Stimulated activated naive B cell treated with anti-CD40 and anti-IgM and Interleukin-4, amounts not matched to agents 10 μg/mL and 1 μg/mL and 100 μg/mL, for 72 hours (primary cell): ENCODE measurements around the gene AKAP8L.

Source experiments
- ATAC-seq, 2 donors: fragments of 150-1000 bp; cut with Tn5 transposase; replicated peaks; 2 replicates each; pipeline ENCODE4 v1.10.0; 2021; ENCODE audit warnings: moderate library complexity in 1 of 2
- DNase-seq: peaks from one replicate; pipeline ENCODE4 v3.0.0; 2021
- H3K27ac Mint-ChIP-seq: one replicate; pipeline ENCODE4 v1.8.0; 2022; ENCODE audit warnings: mild to moderate bottlenecking, mixed read lengths
- H3K27me3 Mint-ChIP-seq, 2 donors: one replicate each; pipeline ENCODE4 v1.8.0; 2022; ENCODE audit warnings: mixed read lengths in 2 of 2
- H3K36me3 Mint-ChIP-seq, 2 donors: one replicate each; pipeline ENCODE4 v1.8.0; 2022; ENCODE audit warnings: mixed read lengths in 2 of 2, mild to moderate bottlenecking in 1 of 2
- H3K4me1 Mint-ChIP-seq, 2 donors: one replicate each; pipeline ENCODE4 v1.8.0; 2022; ENCODE audit warnings: mixed read lengths in 2 of 2, mild to moderate bottlenecking in 1 of 2
- H3K4me3 Mint-ChIP-seq, 2 donors: one replicate each; pipeline ENCODE4 v1.8.0; 2022; ENCODE audit warnings: mild to moderate bottlenecking in 2 of 2, mixed read lengths in 2 of 2, moderate library complexity in 1 of 2
- H3K9me3 Mint-ChIP-seq, 2 donors: one replicate each; pipeline ENCODE4 v1.8.0; 2022; ENCODE audit warnings: mixed read lengths in 2 of 2, mild to moderate bottlenecking in 1 of 2

Gene AKAP8L, protein sequence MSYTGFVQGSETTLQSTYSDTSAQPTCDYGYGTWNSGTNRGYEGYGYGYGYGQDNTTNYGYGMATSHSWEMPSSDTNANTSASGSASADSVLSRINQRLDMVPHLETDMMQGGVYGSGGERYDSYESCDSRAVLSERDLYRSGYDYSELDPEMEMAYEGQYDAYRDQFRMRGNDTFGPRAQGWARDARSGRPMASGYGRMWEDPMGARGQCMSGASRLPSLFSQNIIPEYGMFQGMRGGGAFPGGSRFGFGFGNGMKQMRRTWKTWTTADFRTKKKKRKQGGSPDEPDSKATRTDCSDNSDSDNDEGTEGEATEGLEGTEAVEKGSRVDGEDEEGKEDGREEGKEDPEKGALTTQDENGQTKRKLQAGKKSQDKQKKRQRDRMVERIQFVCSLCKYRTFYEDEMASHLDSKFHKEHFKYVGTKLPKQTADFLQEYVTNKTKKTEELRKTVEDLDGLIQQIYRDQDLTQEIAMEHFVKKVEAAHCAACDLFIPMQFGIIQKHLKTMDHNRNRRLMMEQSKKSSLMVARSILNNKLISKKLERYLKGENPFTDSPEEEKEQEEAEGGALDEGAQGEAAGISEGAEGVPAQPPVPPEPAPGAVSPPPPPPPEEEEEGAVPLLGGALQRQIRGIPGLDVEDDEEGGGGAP

GRCh38 chr19:15418579-15419412 is at the start of gene AKAP8L:
Gene AKAP8L (minus strand): TSS chr19:15418988. CDS start chr19:15418923, 65 bp downstream.
- H3K4me1 Mint-ChIP-seq = peaks cover 24 to 39% of the 10 kb centered on the region in 2 donors
- DNase-seq (peak; percentile 99), ATAC-seq (peak; percentile 96)
- H3K9me3 Mint-ChIP-seq = peaks cover 2 to 3% of the 10 kb centered on the region in 2 donors
- no peaks in the 10 kb centered on the region for H3K27me3 Mint-ChIP-seq
- H3K4me3 Mint-ChIP-seq = peak within 1 kb of the TSS; percentile 98 to 99
- peaks cover 33 to 42% of the 10 kb centered on the region in 2 donors for H3K36me3 Mint-ChIP-seq
- H3K27ac Mint-ChIP-seq = peak within 1 kb of the TSS; percentile 100

GRCh38 chr19:15467734-15468214 is 49.0 kb upstream of the AKAP8L start:
- H3K36me3 Mint-ChIP-seq = peaks cover 0 to 14% of the 10 kb centered on the region in 2 donors
- H3K27ac Mint-ChIP-seq = peak overlapping the region; percentile 32
- H3K27me3 Mint-ChIP-seq = peaks cover 28 to 35% of the 10 kb centered on the region in 2 donors
- no peaks in the 10 kb centered on the region for H3K9me3 Mint-ChIP-seq
- DNase-seq (no peak), ATAC-seq (no peak)
- H3K4me1 Mint-ChIP-seq = peaks cover 36 to 53% of the 10 kb centered on the region in 2 donors
- H3K4me3 Mint-ChIP-seq = no peak overlapping the region

GRCh38 chr19:15466851-15467733 is 48.3 kb upstream of the AKAP8L start:
- peaks cover 2 to 14% of the 10 kb centered on the region in 2 donors for H3K36me3 Mint-ChIP-seq
- H3K9me3 Mint-ChIP-seq = no peaks in the 10 kb centered on the region
- peak overlapping the region in 1 of 2 donors; percentile 5 for H3K4me3 Mint-ChIP-seq
- DNase-seq (peak; percentile 23), ATAC-seq (peak; percentile 38 to 41)
- peaks cover 28 to 35% of the 10 kb centered on the region in 2 donors for H3K27me3 Mint-ChIP-seq
- peak overlapping the region; percentile 14 for H3K27ac Mint-ChIP-seq
- H3K4me1 Mint-ChIP-seq = peaks cover 37 to 58% of the 10 kb centered on the region in 2 donors

DNA sequence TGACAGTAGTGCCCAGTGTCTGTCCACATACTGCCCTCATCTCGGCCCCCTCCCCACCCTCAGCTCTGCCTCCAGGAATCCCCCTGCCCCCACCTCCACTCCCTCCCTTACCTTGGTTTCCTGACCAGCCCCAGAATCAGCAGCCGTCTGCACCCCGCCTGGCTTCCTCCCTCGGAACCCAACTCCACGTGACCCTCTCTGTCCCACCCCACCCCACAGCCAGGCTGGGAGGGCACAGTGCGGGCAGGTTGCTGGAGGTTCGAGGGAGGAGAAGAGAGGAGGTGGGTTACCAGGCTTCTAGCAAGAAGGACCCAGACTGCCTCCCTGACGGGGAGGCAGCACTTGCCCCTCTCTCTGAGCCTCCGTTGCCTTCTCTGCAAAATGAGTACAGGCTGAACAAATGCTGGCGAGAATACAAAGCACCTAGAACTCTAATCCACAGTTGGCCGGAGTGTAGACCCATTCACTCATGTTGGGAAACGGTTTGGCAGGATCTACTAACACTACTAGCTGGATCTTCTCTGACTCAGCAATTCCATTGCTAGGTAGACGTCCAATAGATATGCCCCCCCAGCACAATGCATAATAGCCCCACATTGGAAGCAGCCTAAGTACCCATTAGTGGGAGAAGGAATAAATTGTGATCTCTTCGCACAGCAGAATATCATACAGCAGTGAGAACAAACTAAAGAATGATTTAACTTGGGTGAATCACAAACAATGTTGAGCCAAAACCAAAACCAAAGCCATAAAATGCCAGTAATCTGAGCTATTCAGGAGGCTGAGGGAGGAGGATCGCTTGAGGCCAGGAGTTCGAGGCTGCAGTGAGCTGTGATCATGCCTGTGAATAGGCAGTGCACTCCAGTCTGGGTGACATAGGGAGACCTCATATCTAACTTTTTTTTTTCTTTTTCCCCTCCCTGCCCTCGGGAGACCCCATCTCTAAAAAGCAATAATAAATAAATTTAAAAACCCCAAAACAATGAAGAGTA is 45.9 kb upstream of the AKAP8L start, which contains the start of gene RASAL3:
Gene RASAL3, minus strand, starts transcription at position 151 of the 992 bp plus-strand sequence. CDS start 186 bp downstream, outside the sequence.
- H3K4me3 Mint-ChIP-seq = peak within 1 kb of the TSS; percentile 93 to 95
- peaks cover 32 to 58% of the 10 kb centered on the region in 2 donors for H3K4me1 Mint-ChIP-seq
- no peaks in the 10 kb centered on the region for H3K9me3 Mint-ChIP-seq
- H3K27ac Mint-ChIP-seq = peak within 1 kb of the TSS; percentile 96
- H3K27me3 Mint-ChIP-seq = peaks cover 14% of the 10 kb centered on the region in 2 donors
- DNase-seq = peak; percentile 53
- H3K36me3 Mint-ChIP-seq = peaks cover 13 to 25% of the 10 kb centered on the region in 2 donors
- peak; percentile 77 to 84 for ATAC-seq

GRCh38 chr19:15463861-15464371 is 45.1 kb upstream of the AKAP8L start:
- Mint-ChIP-seq H3K36me3 (peaks cover 17 to 28% of the 10 kb centered on the region in 2 donors), H3K27ac (peak overlapping the region; percentile 96), H3K4me1 (peaks cover 25 to 50% of the 10 kb centered on the region in 2 donors), H3K27me3 (peaks cover 6% of the 10 kb centered on the region in 2 donors), H3K4me3 (peak overlapping the region; percentile 93 to 95), H3K9me3 (no peaks in the 10 kb centered on the region)
- DNase-seq (peak; percentile 65), ATAC-seq (peak; percentile 85 to 87)

- no peaks in the 10 kb centered on the region for H3K27me3 Mint-ChIP-seq
- no peaks in the 10 kb centered on the region for H3K9me3 Mint-ChIP-seq
- no peak overlapping the region for H3K4me3 Mint-ChIP-seq
- DNase-seq (no peak), ATAC-seq (no peak)
- peaks cover 23 to 27% of the 10 kb centered on the region in 2 donors for H3K36me3 Mint-ChIP-seq
- H3K4me1 Mint-ChIP-seq = peaks cover 14 to 38% of the 10 kb centered on the region in 2 donors
- H3K27ac Mint-ChIP-seq = peak overlapping the region; percentile 59
These were observed 42.9 kb upstream of the AKAP8L start for GRCh38 chr19:15461694-15462093.

DNA sequence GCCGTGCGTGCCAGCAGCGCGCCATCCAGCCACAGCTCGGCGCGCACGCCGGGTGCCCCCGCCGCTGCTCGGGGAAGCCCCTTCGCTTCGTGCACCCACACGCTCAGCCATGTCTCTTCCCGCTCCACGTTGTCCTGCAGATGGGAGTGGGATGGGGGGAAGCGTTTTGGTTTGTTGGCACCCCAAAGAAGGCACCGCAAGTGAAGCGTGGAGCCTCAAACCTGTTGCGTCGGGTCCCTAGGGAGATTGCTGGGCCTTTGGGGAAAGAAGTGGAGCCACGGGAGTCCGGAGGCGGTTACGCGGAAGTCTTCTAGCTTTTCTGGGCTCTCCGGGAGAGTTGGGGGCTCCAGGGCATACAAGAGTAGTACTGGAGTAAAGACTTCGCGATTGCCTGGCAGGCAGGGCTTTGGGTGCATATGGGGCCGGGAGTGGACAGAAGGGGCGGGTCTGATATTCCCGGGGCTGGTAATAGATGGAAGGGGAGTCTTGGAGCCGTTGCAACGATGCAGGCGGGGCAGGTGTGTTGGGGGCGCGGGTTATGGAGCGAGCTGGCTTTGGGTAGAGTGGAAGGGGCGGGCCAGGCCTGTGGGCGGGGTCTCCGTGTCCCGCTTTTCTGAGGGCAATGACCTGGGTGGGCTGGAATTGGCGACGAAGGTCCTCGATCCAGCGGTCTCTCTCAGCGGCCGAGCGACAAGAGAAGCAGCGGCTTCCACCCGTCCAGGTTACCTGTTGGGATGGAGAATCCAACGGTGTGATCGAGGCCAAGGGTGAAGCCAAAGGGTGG is 39.1 kb upstream of the AKAP8L start:
- H3K9me3 Mint-ChIP-seq = no peaks in the 10 kb centered on the region
- H3K4me1 Mint-ChIP-seq = peaks cover 6 to 20% of the 10 kb centered on the region in 2 donors
- ATAC-seq = no peak
- no peak for DNase-seq
- peaks cover 57 to 58% of the 10 kb centered on the region in 2 donors for H3K36me3 Mint-ChIP-seq
- no peaks in the 10 kb centered on the region for H3K27me3 Mint-ChIP-seq
- peak overlapping the region; percentile 74 for H3K27ac Mint-ChIP-seq
- H3K4me3 Mint-ChIP-seq = no peak overlapping the region

- Mint-ChIP-seq H3K27me3 (no peaks in the 10 kb centered on the region), H3K4me1 (peaks cover 4 to 13% of the 10 kb centered on the region in 2 donors), H3K36me3 (peaks cover 59 to 63% of the 10 kb centered on the region in 2 donors), H3K9me3 (no peaks in the 10 kb centered on the region), H3K4me3 (no peak overlapping the region), H3K27ac (no peak overlapping the region)
- DNase-seq = no peak
- peak; percentile 44 to 54 for ATAC-seq
These were observed 38.3 kb upstream of the AKAP8L start for GRCh38 chr19:15456871-15457700.

DNA sequence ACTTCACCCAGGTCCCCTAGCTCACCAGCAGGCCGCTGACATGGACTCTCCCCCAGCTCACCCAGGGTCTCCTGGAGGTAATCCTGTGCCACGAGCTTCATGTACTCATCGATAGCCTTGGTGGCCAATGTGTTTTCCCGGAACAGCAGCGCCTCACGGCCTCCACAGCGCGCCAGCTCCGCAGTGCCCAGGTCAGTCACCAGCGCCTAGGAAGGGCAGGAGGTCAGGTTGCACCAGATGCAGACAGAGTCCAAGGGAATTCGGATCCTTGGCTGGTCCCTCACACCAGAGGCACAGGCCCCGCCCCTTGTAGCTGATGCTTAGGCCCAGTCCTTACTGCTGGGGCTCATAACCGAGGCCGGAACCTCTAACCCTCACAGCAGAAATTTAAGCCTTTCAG is 37.7 kb upstream of the AKAP8L start:
- Mint-ChIP-seq H3K27ac (no peak overlapping the region), H3K36me3 (peaks cover 58 to 64% of the 10 kb centered on the region in 2 donors), H3K4me3 (no peak overlapping the region), H3K4me1 (peaks cover 6 to 7% of the 10 kb centered on the region in 2 donors), H3K9me3 (no peaks in the 10 kb centered on the region), H3K27me3 (no peaks in the 10 kb centered on the region)
- no peak for ATAC-seq
- DNase-seq = no peak

DNA sequence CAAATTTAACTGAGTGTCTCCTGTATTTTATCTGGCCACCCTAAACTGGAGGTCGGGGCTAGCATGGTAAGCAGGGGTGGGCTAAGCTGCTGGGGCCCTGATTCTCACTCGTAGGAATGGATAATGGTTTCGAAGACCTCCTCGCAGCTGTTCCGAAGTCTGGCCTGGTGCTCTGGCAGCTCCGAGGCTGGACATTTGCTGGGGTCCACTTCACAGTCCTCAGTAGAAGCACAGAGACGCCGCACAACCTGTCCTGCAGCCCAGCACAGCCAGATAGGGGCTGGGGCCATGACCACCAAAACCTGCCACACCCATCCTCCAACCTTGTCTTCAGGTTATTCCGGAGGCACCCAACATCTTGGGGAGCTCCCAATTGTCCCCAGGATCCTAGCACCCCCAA is 37.2 kb upstream of the AKAP8L start:
- H3K36me3 Mint-ChIP-seq = peaks cover 57 to 67% of the 10 kb centered on the region in 2 donors

More for the DNA sequence above, 37.2 kb upstream of the AKAP8L start:
- H3K9me3 Mint-ChIP-seq = peaks cover 0 to 1% of the 10 kb centered on the region in 2 donors
- no peak overlapping the region for H3K4me3 Mint-ChIP-seq
- H3K27me3 Mint-ChIP-seq = no peaks in the 10 kb centered on the region
- H3K27ac Mint-ChIP-seq = no peak overlapping the region
- peaks cover 6 to 8% of the 10 kb centered on the region in 2 donors for H3K4me1 Mint-ChIP-seq
- no peak for DNase-seq
- ATAC-seq = no peak
